HCT116 (cell line): ENCODE measurements around the gene PLP2.

Source experiments
- CEBPB ChIP-seq: IDR thresholded peaks from 2 replicates; pipeline ENCODE4 v1.6.1; 2012; ENCODE audit warnings: low read depth
- EZH2 ChIP-seq: fragments of 200-600 bp; sonication (generic); IDR thresholded peaks from 2 replicates; pipeline ENCODE4 v1.6.1; 2017; ENCODE audit warnings: antibody characterized with exemption, mixed run types
- EZH2phosphoT487 ChIP-seq: fragments of 200-600 bp; IDR thresholded peaks from 2 replicates; pipeline ENCODE4 v1.6.1; 2018; ENCODE audit warnings: antibody characterized with exemption, borderline replicate concordance
- JUND ChIP-seq: IDR thresholded peaks from 2 replicates; pipeline ENCODE4 v1.6.1; 2012
- POLR2A ChIP-seq: IDR thresholded peaks from 2 replicates; pipeline ENCODE4 v1.7.0; 2011; ENCODE audit warnings: borderline replicate concordance; ENCODE audit not compliant: insufficient read depth, insufficient read length; ENCODE audit errors: extremely low read depth
- POLR2AphosphoS5 ChIP-seq: IDR thresholded peaks from 2 replicates; pipeline ENCODE4 v1.6.1; 2011; ENCODE audit warnings: mild to moderate bottlenecking, low read depth, low read length, moderate library complexity
- RAD21 ChIP-seq: IDR thresholded peaks from 2 replicates; pipeline ENCODE4 v1.6.1; 2012; ENCODE audit warnings: low read depth, mild to moderate bottlenecking
- SIN3A ChIP-seq: IDR thresholded peaks from 2 replicates; pipeline ENCODE4 v1.6.1; 2012; ENCODE audit warnings: low read depth
- YY1 ChIP-seq: IDR thresholded peaks from 2 replicates; pipeline ENCODE4 v1.6.1; 2011; ENCODE audit warnings: low read length, low read depth, moderate library complexity, mild to moderate bottlenecking; ENCODE audit not compliant: insufficient replicate concordance; ENCODE audit errors: extremely low read depth
- ZFX ChIP-seq: fragments of 450-650 bp; IDR thresholded peaks from 2 replicates; pipeline ENCODE4 v1.6.1; 2017
- TF ChIP-seq, protein P1 (sequence below), 3 experiments: fragments of 200-600 bp in 1 of 3; sonication (generic) in 1 of 3; IDR thresholded peaks in 2 of 3; conservative IDR thresholded peaks in 1 of 3; 2 replicates each; pipeline ENCODE4 v1.5.1; 2012 to 2017; ENCODE audit warnings: low read depth in 2 of 3, low read length in 2 of 3, antibody characterized with exemption in 1 of 3, borderline replicate concordance in 1 of 3, control low read depth in 1 of 3, mild to moderate bottlenecking in 1 of 3, mixed read lengths in 1 of 3, mixed run types in 1 of 3, moderate library complexity in 1 of 3; ENCODE audit not compliant: insufficient read depth in 1 of 3
- TF ChIP-seq, protein P2 (sequence below): IDR thresholded peaks from 2 replicates; pipeline ENCODE4 v1.6.1; 2012
- TF ChIP-seq, protein P3 (sequence below): IDR thresholded peaks from 2 replicates; pipeline ENCODE4 v1.6.1; 2012
- TF ChIP-seq, protein P4 (sequence below): IDR thresholded peaks from 2 replicates; pipeline ENCODE4 v1.6.1; 2012; ENCODE audit warnings: low read depth

DNA sequence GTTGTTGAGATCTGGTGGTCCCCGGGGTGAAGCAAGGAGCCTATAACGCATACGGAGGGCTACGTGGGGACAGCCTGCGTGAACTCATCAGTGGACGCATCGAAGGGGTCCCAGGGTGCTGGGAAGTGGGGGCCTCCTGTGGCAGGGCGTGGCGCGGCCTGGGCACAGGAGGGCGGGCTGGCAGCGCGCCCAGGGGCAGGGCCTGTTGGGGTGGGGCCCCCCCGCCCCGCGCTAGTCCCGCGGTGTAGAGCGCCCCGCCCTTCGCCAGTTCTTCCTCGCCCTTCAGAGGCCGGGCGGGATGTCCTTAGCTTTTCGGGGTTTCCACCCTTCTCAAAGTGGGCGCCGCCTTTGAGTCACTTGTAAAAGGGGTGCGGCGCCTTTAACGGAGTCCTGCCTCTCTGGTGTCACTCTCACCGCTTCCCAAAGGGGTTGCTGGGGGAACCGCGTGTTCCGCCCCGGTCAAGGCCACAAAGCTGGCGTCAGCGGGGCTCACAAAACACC is 632 bp downstream of the PLP2 start:
- TF ChIP-seq, protein P1, sequence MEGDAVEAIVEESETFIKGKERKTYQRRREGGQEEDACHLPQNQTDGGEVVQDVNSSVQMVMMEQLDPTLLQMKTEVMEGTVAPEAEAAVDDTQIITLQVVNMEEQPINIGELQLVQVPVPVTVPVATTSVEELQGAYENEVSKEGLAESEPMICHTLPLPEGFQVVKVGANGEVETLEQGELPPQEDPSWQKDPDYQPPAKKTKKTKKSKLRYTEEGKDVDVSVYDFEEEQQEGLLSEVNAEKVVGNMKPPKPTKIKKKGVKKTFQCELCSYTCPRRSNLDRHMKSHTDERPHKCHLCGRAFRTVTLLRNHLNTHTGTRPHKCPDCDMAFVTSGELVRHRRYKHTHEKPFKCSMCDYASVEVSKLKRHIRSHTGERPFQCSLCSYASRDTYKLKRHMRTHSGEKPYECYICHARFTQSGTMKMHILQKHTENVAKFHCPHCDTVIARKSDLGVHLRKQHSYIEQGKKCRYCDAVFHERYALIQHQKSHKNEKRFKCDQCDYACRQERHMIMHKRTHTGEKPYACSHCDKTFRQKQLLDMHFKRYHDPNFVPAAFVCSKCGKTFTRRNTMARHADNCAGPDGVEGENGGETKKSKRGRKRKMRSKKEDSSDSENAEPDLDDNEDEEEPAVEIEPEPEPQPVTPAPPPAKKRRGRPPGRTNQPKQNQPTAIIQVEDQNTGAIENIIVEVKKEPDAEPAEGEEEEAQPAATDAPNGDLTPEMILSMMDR (IDR thresholded peaks at IDR 0.05 in 2 of 3, conservative IDR thresholded peaks at IDR 0.05 in 1 of 3; ENCODE audit: borderline replicate concordance in 1 of 3, insufficient read depth in 1 of 3, low read depth in 2 of 3, low read length in 2 of 3) = no peak
- TF ChIP-seq POLR2A (no peak), CEBPB (no peak), EZH2 (no peak), YY1 (no peak), EZH2phosphoT487 (no peak), SIN3A (no peak), ZFX (0 out of 2 replicates have a peak, but pooled peaks have one; percentile 19), POLR2AphosphoS5 (peak; percentile 37; the same call in 1 of the 2 replicates), JUND (no peak), RAD21 (no peak)
- TF ChIP-seq, protein P2, sequence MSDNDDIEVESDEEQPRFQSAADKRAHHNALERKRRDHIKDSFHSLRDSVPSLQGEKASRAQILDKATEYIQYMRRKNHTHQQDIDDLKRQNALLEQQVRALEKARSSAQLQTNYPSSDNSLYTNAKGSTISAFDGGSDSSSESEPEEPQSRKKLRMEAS = no peak
- TF ChIP-seq, protein P3, sequence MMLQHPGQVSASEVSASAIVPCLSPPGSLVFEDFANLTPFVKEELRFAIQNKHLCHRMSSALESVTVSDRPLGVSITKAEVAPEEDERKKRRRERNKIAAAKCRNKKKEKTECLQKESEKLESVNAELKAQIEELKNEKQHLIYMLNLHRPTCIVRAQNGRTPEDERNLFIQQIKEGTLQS = no peak
- TF ChIP-seq, protein P4, sequence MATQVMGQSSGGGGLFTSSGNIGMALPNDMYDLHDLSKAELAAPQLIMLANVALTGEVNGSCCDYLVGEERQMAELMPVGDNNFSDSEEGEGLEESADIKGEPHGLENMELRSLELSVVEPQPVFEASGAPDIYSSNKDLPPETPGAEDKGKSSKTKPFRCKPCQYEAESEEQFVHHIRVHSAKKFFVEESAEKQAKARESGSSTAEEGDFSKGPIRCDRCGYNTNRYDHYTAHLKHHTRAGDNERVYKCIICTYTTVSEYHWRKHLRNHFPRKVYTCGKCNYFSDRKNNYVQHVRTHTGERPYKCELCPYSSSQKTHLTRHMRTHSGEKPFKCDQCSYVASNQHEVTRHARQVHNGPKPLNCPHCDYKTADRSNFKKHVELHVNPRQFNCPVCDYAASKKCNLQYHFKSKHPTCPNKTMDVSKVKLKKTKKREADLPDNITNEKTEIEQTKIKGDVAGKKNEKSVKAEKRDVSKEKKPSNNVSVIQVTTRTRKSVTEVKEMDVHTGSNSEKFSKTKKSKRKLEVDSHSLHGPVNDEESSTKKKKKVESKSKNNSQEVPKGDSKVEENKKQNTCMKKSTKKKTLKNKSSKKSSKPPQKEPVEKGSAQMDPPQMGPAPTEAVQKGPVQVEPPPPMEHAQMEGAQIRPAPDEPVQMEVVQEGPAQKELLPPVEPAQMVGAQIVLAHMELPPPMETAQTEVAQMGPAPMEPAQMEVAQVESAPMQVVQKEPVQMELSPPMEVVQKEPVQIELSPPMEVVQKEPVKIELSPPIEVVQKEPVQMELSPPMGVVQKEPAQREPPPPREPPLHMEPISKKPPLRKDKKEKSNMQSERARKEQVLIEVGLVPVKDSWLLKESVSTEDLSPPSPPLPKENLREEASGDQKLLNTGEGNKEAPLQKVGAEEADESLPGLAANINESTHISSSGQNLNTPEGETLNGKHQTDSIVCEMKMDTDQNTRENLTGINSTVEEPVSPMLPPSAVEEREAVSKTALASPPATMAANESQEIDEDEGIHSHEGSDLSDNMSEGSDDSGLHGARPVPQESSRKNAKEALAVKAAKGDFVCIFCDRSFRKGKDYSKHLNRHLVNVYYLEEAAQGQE = no peak
